Fibroblast of mammary gland (primary cell): ENCODE measurements around the gene CHD2.

Source experiments
- DNase-seq: peaks from one replicate; pipeline ENCODE4 v3.0.0-alpha.2; 2010; ENCODE audit warnings: low read depth
- H3K4me3 ChIP-seq: 2 replicates; pipeline ENCODE4 v1.5.1; 2011; ENCODE audit warnings: low read depth, mild to moderate bottlenecking, low read length, moderate library complexity; ENCODE audit not compliant: control insufficient read depth
- CTCF ChIP-seq: conservative IDR thresholded peaks from 2 replicates; pipeline ENCODE4 v1.5.1; 2011; ENCODE audit warnings: low read depth, low read length, inconsistent platforms; ENCODE audit not compliant: control insufficient read depth, insufficient read depth

The CHD2 gene

GRCh38 chr15:92885224-92886041 is 14.7 kb upstream of the CHD2 start:
- DNase-seq, result no peak
- no peak for TF ChIP-seq CTCF
- peak overlapping the region; percentile 85 for H3K4me3 ChIP-seq

- TF ChIP-seq CTCF, result no peak
- peak overlapping the region; percentile 85 for H3K4me3 ChIP-seq
- no peak for DNase-seq
Measured at GRCh38 chr15:92886042-92886537, 14.0 kb upstream of the CHD2 start.

GRCh38 chr15:92886815-92887214 is 13.3 kb upstream of the CHD2 start:
- H3K4me3 ChIP-seq, result peak overlapping the region; percentile 27
- no peak for DNase-seq
- no peak for TF ChIP-seq CTCF

- H3K4me3 ChIP-seq, result no peak overlapping the region
- no peak for TF ChIP-seq CTCF
- DNase-seq, result no peak
Measured at GRCh38 chr15:92887869-92888268, 12.3 kb upstream of the CHD2 start.

- TF ChIP-seq CTCF, result no peak
- no peak for DNase-seq
- H3K4me3 ChIP-seq, result no peak overlapping the region
Measured at GRCh38 chr15:92889390-92890107, 10.6 kb upstream of the CHD2 start.

- TF ChIP-seq CTCF, result no peak
- no peak for DNase-seq
- H3K4me3 ChIP-seq, result no peak overlapping the region
Measured at GRCh38 chr15:92891533-92892200, 8.5 kb upstream of the CHD2 start.
